NCI-H774 (cell line): Measurements from ENCODE around the gene HS6ST2.
A peak's percentile ranks its signal among the peaks of the same experiment; 100 is the strongest.

Experiments
- DNase-seq: peaks from one replicate; lab custom pipeline; 2025; lab: John Stamatoyannopoulos, UW

Gene HS6ST2

DNA sequence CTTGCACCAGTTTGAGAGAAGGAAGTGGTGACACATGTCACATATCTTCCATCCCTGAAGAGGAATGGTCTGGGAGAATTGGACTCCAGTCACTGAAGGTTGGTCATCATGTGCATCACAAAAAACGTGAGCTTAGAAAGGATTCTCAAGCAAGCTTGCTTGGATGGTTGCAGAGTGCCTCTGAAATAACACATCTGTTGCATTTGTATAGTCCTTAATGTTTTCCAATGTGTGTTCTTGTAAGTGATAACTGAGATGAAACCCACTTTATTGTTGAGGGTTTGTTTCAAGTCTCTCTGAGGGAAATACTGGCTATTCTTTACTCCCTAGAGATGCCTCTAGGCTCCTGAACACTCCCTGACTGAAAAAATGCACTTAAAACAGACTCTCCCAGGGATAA lies 285.1 kb downstream of the HS6ST2 start:
- DNase-seq, result no peak

DNA sequence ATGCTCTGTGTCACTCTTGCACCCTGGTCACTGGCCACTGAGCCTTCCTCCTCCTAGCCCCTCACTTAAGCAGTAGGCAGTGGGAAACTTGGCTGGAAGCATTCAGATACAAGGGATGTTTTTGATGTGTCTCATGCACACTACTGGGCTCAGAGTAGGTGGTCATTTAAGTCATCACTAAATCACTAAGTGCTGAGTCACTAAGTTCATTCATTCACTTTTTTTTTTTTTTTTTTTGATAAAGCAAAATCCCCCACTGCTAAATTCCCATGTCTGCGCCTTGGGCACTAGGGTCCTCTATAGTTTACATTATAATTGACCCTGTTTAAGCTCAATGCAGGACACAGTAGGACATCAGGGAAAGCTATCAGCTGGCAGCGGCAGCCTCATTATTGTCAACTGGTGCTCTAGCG lies 287.2 kb downstream of the HS6ST2 start:
- DNase-seq, result no peak

DNA sequence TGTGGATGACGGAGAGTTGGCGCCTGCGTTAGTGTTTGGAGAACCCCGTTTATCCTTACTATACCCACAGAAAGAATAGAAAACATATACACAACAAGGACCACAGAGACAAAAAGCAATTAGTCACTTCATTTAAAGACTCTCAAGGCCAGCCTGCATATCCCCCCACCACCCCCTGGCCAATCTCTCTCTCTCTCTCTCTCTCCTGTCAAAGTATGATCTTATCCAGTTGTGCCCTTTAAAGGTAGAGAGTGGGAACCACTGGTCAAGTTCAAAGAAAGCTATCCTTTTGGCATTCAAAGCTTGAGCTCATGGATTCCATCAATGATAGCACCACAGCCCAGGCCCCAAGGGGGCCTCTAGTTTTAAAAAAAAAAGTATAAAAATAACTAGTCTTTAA lies 289.3 kb downstream of the HS6ST2 start:
- DNase-seq, result no peak

DNA sequence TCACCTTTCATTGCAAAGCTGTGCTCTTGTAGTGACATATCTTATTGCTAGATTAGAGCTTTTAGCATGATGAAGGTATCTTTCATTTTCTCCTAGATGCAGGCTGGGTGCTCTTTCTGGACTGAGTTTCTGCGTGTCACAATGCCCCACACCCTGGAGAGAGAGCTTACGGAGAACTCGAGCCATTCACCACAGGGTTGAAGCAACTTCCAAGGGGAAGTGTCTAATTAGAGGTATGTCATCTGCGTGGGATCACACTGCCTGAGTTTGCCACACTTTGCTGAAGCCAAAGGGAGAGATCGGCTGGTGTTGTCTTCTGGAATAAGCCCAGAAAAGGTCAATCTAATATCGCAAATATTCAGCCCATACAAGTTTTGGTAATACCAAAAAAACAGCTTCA lies 290.3 kb downstream of the HS6ST2 start:
- DNase-seq, result no peak

DNA sequence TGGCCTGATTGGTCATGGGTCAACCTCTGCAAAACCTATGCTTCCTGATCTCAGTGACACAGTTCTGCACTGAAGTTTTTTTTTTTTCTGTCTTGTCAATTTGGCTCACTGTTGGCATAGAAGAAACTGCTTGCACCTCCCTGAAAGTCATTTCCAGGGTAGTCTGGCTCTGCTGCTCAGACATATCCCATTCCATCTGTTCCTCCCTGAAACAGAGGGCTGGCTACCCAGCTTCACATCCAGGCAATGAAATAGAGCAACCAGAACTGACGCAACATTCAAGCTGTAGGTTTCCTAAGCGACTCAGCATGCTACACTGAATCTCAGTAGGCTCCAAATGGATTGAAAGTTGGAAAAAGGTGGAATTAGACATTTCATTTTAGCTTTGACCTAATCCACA lies 292.8 kb downstream of the HS6ST2 start:
- DNase-seq, result no peak

DNA sequence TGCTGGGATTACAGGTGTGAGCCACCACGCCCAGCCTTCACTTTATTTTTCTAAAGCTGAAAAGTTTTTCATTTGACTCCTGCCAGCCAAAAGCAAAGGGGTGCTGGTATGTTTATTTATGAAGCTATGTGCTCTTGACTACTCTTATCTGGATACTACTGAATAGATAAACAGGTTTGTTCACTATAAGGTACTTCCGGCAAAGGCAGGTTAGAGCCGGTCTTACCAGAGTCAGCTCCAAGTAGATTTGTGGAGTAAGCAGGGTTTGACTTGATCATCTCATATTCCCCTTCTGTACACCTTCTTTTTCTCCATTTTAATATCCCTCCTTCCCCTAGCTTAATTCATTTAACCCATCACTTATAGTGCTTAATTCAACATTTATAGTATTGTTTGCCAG lies 294.2 kb downstream of the HS6ST2 start:
- DNase-seq, result no peak

DNA sequence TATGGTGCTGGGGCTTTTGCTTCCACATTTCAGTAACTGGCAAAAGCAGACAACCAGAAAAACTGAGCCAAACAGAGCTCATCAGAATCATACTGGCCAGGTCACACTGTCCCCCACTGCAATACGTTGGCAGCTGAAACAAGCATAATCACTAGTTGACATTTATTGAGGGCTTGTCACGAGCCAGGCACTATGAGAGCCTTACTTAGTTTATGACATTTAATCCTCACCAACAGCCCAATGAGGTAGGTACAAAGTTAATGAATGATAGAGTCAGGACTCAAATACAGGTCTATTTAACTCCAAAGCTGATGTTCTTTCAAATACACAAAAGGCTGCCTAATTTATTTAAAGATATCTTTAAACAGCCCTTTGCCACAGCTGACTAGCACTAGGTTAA lies 295.6 kb downstream of the HS6ST2 start:
- DNase-seq, result no peak

DNA sequence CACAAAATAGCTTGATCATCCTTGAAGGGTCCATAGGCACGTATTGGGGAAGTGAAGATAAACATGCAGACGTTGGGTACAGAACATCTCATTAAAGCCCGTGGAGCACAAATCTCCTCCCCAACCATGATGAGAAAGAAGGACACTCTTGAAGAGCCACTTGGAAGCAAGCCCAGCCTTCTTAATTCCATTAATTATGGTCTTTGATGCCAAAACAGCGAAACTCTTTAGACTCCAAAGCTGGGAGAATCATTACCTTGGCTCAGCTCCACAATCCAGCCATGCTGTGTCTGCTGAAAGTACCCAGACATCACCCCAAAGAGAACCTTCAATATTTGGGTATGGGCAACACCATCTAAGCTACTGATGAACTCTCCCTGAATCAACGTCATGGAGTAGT lies 300.6 kb downstream of the HS6ST2 start:
- DNase-seq, result no peak

DNA sequence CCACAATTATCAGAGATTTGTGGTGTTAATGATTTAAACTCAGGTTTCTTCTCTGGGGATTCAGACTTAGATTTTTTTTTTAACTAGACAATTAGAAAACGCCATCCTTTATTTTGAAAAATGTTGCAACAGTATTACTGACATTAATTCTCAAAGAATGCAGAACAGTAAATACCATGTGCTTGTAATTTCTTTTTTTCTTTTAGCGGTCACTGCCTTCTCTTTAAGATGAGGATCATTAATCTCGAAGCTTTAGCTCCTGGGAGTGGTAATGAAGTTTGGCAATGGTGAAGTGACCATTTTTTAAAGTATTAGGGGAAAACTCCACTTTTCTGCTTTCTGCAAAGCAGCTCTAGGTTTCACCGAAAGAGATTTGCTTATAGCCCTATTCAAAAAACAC lies 305.6 kb downstream of the HS6ST2 start:
- no peak for DNase-seq

DNA sequence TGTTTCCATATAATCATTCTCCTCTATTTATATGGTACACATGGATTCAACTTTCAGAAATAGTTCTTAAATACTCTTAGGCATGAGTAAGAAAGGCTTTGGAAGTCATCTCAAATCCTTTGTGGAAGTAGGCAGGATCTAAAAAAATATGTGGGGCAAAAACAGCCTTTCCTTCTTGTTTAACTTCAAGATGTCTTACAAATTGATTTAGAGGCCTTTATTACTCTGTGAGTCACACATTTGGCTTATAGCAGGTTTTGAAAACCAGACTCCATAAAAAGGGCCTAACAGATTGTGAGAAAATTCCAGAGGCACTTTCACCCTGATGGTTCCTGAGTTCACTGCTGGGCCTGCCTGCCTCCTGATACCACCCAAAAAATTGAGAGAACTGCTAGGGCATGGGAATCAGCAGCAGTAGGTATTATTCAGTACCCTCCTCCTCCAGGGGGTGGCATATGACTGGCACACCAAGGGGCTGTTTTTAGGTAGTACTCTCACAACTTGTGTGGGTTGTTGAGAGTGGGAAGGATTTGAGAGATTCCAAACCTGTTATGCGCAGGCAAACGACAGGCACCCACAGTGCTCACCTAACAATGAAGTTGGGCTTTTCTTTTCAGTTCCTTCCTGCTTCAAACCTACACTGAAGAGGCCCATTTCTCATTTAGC lies 306.9 kb downstream of the HS6ST2 start:
- no peak for DNase-seq

DNA sequence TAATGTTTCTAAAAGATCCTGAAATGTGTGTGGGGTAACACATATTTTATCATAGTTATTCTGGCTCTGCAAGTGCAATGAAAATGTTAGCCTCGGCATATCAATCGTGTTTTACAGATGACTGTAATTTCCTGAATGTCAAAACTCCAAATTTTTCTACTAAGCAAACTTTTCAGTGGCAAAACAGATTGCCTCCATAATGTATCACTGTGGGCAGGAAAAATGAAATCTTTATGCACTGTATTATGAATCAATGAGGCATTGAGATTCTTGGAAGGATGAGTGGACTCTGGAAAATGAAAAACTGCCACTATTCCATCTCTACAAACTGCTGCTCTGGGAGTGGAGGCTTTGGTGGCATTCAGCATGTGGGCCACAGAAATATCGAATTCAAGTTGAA lies 309.5 kb downstream of the HS6ST2 start:
- DNase-seq, result no peak

DNA sequence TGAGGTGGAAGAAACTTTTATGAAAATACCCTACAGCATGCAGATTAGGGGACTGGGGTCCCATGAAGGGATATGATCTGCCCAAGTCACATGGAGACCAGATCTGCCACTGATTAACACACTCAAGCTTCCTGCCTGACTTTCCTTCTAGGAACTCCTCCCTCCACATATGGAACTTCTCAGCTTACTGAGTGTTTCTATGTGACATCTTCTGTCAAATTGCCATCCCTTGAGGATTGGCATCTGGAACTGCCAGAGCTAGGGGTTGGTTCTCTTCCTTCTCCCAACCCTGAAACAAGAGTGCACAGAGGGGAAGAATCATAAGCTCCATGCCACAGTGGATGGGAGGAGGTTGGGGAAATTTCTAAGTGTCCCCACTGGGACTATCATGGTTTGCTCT lies 319.0 kb downstream of the HS6ST2 start:
- DNase-seq, result no peak

DNA sequence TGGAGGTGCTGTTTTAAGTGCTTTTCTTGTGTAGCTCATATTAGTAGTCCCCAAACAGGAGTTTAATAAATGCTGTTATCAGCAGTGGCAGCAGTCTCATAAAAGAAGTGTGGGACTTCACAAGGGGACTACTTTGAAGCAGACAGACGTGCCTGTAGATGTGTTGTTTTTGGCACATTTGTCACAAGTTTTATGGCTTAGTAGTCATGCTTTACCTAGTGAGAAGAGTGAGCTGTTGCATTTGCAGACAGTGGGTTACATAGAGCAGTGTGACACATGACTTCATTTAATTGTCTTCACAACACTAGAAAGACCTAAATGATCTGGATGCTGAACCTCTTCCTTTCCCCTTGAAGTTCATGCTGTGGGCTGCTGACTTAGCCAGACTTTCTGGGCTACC lies 320.1 kb downstream of the HS6ST2 start:
- no peak for DNase-seq

DNA sequence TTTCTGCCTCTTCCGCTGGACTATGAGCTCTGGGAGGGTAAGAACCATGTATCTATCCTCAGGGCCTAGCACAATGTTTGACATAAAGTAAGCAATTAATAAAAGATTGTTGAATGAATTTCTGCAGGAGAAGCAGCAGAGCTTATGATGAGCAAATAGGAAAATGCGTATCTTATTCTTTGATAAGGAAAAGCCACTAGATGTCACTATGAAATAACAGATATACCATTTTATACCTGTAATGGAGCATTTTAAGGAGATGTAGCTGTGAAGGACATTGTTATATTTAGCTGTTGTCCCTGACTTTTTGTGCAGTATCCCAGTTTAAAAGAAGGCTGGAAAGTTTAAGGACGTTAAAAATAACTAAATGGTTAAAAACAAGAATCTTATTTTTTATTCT lies 322.3 kb downstream of the HS6ST2 start:
- DNase-seq, result no peak

DNA sequence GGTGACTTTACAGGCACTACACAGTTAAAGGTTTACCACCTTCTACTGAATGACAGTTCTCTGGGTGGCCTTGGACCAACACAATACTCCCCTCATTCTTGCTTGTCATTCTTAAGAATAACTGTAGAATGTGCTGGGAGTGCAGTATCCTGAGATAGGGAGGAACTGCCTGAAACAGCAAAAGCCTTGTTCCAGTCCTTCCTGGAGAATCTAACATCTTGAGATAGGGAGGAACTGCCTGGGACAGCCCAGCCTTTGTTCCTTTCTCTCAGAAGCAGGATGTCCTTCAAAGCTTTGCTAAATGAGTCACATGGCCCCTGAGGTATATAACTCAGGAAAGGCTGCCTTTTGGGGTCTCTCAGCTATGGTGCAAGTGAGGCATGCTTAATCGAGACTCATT lies 323.9 kb downstream of the HS6ST2 start:
- DNase-seq, result no peak

DNA sequence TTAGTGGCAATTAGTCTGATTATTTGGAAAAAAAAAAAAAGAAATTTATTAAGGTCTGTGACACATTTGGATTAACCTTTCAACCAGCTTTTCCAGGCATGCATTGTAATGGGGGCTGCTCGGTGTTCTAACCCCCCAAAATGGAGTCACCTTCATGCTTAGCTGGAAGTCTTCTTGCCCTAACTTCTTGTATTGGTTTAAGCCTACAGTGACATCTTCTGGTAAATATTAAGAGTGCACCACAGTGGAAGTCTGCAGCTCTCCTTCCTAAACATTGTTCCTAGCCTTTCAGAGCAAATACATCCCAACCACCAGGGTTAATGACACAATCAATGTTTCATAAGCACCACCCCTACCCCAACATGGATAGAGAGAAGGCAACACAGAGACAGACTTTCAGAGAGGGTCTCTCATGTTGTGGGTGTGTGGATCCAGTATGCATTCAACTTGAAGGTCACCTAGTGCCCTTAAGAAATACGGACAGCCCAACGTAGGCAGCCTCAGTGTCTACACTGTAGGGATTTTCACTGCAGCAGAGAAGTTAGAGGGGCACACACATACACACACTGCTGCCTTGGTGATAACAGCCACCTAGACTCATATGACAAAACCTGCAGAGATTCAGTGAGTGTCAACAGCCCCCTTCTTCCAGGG lies 326.7 kb downstream of the HS6ST2 start:
- peak; percentile 1 for DNase-seq

DNA sequence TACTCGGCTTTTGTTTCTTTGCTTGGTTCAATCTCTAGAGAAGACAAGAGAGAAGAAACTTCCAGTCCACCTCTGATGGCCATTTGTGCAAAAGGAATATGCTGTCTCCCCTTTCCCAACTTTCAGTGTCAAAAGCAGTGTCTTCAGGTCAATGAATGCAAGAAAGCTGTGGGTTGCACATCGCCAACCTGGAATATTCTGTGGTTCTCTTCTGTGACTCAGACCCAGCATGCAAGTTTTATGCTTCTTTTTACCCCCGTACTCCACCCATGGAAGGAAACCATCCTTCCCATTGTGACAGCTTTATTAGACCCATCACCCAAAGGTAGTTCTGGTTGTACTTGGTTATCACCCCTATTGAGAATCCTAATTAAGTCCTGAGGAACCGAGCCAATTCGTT lies 334.0 kb downstream of the HS6ST2 start:
- DNase-seq, result no peak

DNA sequence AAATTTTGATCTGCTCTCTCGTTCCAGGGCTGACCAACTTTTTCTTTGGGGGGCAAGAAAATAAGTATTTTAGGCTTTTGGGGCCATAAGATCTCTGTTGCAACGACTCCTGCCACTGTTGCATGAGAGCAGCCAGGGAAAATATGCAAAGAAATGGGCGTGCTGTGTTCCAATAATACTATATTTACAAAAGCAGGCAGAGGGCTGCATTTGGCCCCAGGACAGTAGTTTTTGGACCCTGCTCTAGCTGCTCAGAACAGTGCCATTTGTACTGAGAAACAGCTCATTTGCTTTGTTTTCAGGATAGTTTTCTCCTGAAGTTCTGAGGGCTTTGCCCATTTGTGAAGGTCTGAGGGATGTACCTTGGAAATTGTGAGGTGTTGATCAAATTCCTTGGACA lies 334.5 kb downstream of the HS6ST2 start:
- no peak for DNase-seq

DNA sequence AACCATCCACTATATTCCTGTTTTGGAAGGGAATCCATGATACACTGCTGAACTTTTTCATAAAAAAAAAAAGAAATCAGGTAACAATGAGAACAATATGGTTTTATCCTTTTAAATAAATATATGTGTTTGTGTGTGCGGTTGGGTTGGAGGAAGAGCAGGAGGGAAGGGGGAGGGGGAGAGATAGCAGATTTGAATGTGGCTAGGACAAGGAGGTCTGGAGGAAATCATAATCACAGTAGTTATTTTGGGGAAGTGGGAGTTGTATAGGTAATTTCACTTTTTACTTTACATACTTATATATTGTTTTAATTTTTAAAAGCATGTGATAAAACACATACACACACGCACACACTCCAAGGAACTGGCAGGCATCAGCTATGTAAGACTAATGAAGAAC lies 335.1 kb downstream of the HS6ST2 start:
- no peak for DNase-seq

DNA sequence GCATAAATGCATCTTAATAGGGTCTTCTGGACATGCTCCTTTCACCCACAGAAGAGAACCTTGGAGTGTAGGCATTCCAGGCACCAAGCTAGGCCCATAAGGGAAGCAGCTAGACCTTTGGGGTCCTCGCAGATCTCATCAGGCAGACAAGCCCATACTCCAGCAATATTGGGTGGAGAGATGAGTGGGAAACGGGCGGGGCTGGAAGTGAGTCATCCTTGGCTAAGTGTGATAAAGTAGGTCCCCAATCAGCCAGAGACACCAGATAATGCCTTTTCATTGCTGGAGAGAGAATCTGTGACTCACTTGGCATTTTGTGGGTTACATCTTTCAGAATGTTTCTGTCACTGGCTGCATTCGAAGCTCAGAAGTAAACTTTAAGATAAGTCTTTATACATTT lies 336.3 kb downstream of the HS6ST2 start:
- no peak for DNase-seq

DNA sequence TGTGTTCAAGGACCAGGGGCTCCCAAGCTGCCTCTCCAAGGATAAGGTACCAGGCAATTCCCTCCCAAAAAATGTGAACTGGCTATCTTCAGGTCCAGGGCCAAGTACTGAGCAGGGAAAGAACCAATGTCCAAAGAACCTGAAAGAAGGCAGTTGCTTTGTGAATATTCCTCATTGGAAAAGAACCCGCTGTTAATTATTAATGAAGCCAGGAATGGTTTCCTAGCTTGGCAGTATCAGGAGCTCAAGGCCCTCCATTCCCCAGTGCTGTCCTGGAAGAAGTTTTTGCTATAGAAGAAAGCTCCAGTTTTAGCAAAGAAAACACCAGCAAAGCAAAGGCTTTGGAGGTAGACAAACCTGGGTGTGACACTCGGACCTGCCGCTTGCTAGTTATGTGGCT lies 339.6 kb downstream of the HS6ST2 start:
- no peak for DNase-seq

DNA sequence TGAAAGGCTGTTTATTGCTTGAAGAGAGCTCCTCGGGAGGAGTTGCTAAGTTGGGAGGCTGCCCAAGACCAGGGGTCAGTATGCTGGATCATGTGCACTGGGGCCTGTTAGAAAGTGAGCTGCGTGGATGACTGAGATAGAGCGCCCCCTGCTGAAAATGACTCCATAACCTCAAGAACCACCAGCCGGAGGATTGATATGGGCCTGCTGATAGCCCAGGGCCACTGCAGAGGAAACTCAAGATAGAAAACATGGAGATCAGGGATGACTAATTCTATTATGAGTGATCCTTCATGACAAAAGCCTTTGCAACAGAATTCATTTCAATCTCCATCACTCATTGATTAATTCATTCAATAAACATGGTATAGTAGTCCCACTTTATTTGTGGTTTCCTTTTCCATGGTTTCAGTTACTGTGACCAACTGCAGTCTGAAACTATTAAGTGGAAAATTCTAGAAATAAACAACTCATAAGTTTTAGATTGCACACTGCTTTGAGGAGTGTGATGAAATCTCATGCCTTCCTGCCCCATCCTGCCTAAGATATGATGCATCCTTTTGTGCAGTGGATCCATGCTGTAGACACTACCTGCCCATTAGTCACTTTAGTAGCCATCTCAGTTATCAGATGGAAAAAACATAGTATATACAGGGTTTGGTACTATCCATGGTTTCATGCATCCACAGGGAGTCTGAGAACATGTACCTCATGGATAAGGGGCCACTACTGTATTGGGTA lies 342.9 kb downstream of the HS6ST2 start:
- DNase-seq, result peak; percentile 15

DNA sequence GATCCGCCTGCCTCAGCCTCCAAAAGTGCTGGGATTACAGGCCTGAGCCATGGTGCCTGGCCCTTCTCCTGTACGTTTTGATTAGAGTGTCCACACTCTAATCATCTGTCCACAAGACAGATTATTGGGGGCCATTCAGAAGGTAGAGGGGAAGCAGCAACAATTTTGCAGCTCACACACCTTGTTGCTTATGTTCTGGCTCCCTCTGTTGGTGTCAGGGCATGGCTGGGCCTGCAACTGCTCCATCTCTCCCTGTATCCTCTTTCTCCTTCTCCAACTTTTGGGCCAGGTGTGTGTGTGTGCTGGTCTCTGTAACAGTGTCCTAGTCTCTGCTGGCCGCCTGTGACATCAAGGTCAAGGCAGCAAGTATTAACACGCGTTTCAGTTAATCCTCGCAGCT lies 344.1 kb downstream of the HS6ST2 start:
- DNase-seq, result no peak

DNA sequence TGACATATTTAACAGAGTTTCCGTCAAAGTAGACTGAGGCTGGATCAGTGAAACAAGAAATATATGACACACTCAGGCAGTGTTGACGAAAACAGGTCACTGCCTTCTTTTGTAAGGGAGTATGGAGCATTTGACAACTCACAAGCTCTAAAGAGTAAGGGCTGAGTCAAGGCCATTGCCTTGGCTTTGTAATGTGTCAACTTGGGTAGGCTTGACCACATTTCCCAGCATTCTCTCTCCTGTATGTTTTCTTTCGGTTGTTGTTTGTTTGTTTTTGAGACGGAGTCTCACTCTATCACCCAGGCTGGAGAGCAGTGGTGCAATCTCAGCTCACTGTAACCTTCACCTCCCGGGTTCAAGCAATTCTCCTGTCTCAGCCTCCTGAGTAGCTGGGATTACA lies 344.6 kb downstream of the HS6ST2 start:
- no peak for DNase-seq
